ELF-1 (cell line): ENCODE measurements around the gene ANKMY1.

ENCODE experiments used
- DNase-seq: peaks from one replicate; pipeline ENCODE4 v3.0.0-alpha.2; 2016; ENCODE audit warnings: low read depth, low spot score

Gene ANKMY1

GRCh38 chr2:240460781-240461431 is 96.9 kb downstream of the ANKMY1 start:
- DNase-seq = no peak

DNA sequence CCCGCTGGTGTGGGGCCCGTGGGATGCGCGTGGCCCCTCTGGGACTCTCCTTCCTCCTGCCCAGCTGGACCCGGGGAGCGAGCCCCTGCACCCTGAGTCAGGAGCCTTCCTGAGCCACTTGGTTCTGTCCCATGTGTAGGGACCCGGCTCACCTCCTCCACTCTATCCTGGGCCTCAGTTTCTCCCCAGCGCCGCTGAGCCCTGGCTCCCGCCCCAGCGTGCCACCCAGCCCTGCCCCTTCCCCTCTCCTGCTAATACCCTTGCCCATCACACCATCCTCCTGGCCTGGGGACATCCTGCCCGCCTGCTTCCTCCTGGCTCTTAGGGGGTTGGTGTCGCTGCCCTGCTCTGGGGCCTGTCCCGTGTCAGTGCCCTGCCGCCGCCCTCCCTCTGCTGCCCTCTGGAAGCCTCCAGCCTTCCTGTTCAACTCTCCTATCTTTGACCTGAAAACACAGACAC is 97.5 kb downstream of the ANKMY1 start:
- no peak for DNase-seq

GRCh38 chr2:240459401-240460252 is 98.2 kb downstream of the ANKMY1 start:
- peak; percentile 57 for DNase-seq

GRCh38 chr2:240458900-240459391 is 98.8 kb downstream of the ANKMY1 start:
- no peak for DNase-seq

- DNase-seq = peak; percentile 60
Measured at GRCh38 chr2:240458044-240458899, 99.5 kb downstream of the ANKMY1 start.

DNA sequence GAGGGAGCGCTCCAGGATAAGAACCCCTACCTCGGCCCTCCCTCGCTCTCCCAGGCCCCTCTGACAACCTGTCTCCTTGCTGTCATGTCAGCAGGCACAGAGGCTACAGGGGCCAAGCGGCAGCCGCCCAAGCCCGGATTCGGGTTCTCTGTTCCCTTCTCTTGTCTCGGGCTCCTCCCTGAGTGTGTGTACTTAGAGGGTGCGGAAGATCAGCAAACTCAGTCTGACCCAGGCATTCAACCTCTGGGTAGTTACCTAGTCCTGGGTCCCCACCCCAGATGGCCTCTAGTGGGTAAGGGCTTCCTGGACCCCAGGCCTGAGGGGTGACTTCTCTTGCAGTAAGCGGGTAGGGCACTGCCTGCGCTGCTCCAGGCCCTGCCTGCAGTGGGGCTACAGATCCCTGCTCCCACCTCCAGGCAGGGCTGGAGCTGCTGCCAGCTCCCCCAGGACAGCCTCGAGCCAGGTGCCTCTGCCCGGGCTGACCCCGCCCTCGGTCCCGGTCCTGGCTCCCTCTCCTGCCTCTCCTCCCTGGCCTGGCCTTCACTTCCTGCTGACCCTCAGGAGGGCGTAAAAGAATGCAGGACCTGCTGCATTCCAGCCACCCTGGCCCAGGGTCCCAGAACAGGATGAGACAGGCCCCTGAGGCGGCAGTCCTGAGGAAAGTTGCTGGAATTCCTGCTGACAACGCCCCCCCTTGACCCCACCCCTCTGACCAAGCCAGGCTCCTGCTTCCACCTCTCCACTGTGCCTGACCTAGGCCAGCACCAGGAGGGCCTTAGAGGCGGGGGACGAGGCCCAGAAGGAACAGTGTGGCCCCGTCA is 100.4 kb downstream of the ANKMY1 start:
- peak; percentile 97 for DNase-seq

- no peak for DNase-seq
Measured at GRCh38 chr2:240456447-240457222, 101.2 kb downstream of the ANKMY1 start.

GRCh38 chr2:240455647-240456446 is 101.9 kb downstream of the ANKMY1 start:
- DNase-seq = peak; percentile 62

GRCh38 chr2:240455272-240455646 is 102.5 kb downstream of the ANKMY1 start:
- no peak for DNase-seq

DNA sequence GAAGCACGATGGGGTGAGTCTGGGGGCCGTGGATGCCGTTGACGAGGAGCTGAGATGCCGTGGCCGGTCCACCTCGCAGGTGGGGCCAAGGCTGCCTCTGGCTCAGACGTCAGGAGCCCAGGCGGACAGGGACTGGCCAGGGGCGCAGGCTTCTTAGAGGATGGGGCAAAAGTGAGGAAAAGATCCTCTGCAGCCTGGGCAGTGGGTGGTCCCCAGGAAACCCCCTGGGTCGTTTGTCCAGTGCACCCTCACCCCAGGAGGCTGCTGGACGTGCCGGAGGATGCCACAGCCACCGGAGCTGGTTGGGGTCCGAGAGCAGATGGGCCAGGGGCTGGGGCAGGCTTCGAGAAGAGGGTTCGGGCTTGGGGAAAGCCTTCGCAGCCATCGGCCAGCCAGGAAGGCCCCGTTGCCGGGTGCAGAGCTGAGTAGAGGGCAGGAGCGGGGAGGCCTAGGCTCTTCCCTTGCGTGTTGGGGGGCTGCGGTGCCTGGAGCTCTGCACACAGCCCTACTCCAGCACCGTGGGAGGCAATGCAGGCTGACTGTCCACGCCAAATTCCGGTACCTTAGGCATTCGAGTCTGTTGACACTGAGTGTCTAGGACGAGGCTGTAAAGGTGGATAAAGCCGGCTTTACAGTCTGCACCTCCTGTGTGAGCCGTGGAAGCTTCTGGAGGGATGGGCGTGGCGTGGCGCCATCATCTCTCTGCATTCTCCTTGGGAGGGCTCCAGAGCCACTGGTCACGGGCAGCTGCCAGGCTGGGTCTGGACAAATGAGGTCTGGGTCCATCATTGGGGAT is 103.5 kb downstream of the ANKMY1 start:
- DNase-seq = no peak

DNA sequence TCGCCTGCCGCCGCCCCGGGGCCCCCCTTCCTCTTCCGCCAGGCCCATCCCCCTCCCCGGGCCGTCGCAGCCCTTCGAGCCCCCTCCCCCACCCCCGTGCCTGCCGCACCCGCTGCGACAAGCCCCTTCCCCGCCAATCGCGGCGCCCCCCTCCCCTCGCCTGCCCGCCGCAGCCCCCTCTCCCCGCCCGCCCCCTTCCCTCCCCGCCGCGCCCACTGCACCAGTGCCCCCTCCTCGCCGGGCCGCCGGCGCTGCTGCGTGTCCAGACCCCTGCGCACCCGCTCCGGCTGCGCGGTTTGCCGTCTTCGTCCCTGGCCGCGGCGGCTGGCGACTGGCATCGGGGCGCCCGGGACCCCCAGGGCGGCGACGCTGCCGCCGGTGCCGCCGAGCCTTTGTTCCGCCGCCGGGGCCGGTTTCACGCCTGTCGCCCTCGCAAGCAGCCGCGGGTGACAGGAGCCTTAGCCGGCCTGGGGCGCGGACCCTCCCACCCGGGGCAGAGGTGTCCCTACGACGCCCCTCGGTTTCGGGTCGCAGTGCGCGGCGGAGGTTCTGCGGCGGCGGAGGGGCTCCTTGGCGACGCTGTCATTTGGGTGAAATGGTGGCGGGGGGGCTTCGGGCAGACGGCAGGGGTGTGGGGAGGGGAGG is 104.2 kb downstream of the ANKMY1 start:
- no peak for DNase-seq

GRCh38 chr2:240452462-240453256 is 105.1 kb downstream of the ANKMY1 start:
- no peak for DNase-seq

GRCh38 chr2:240451791-240452461 is 105.9 kb downstream of the ANKMY1 start:
- no peak for DNase-seq

- DNase-seq = no peak
Measured at GRCh38 chr2:240451108-240451611, 106.6 kb downstream of the ANKMY1 start.

DNA sequence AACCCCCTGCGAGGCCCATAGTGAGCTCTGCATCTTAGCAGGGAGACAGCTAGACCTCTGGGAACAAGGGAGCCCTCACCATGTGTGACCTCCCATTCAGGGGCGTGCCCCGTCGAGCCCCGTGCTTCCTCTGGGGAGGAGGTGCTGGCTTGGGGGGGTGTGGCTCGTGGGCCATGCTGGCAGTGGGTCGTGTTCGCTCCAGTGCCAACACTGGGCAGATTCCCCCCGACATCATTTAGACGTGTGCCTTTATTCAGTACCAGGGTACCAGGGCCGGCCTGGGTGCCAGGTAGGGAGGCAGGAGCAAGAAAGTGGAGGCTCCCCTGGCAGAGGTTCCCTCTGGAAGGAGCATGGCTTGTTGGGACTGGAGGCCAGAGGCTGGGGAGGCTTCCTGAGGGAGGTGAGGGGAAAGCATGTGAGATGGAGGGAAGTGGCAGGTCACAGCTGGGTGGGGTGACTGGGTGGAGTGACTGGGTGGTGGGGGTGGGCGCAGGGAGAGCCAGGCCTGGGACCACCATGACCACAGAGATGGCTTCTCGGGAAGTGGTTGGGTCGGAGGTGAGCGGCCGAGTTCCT is 107.2 kb downstream of the ANKMY1 start:
- DNase-seq = no peak
